Measurements from ENCODE around the gene YEATS2. TPM values are rescaled to one million over a fixed set of nuclear protein-coding genes. Genes with fewer than 3 reads are reported as not detected.

The YEATS2 gene
- total RNA-seq, 1 donor from 2014 or later: 10.7 TPM

DNA sequence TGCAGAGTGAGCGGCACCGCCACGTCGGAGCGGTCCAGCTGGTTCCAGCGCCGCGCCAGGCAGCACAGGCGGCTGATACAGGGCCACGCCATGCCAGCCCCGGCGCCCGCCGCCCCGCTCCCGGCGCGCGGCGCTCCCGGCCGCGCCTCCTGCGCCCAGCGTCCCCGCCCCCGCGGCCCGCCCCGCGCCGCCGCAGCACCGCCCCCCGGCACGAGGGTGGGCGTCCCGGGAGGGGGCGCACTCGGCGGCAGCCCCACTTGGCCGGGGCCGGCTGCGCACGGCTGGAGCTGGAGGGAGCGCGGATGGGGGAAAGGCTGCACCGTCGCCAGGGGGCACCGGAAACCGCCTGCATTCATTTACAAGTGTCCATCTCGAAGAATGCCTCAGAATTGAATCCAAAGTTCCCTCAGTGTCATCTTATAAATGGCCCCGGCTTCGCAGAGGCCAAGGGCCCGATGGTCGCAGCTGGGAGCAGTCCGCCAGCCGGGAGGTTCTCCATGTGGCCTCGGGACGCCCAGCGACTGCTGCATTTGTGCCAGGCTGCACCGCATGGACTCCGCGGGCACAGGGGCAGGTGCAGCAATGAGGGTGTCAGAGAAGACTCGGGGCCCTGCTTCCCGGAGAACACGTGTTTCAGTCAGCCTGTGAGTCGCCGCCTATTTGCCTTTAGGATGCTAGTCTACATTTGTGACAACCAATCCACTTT lies 128.0 kb downstream of the YEATS2 start, which contains the start of gene MAP6D1:
Gene MAP6D1, minus strand, starts transcription at position 122 of the 706 bp plus-strand sequence. Its CDS starts 30 bp downstream, at position 92.
- H3K27ac ChIP-seq (replicated peaks): peak within 1 kb of the TSS; percentile 38
- DNase-seq: peak; percentile 27
- H3K4me3 ChIP-seq: peak within 1 kb of the TSS; percentile 77
- no peaks in the 10 kb centered on the region for H3K9me3 ChIP-seq (replicated peaks)
- no peaks in the 10 kb centered on the region for H3K27me3 ChIP-seq (ENCODE audit: low read depth)
- H3K36me3 ChIP-seq: peaks cover 19% of the 10 kb centered on the region
- H3K4me1 ChIP-seq: peaks cover 33% of the 10 kb centered on the region
- TF ChIP-seq, protein P1, sequence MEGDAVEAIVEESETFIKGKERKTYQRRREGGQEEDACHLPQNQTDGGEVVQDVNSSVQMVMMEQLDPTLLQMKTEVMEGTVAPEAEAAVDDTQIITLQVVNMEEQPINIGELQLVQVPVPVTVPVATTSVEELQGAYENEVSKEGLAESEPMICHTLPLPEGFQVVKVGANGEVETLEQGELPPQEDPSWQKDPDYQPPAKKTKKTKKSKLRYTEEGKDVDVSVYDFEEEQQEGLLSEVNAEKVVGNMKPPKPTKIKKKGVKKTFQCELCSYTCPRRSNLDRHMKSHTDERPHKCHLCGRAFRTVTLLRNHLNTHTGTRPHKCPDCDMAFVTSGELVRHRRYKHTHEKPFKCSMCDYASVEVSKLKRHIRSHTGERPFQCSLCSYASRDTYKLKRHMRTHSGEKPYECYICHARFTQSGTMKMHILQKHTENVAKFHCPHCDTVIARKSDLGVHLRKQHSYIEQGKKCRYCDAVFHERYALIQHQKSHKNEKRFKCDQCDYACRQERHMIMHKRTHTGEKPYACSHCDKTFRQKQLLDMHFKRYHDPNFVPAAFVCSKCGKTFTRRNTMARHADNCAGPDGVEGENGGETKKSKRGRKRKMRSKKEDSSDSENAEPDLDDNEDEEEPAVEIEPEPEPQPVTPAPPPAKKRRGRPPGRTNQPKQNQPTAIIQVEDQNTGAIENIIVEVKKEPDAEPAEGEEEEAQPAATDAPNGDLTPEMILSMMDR (IDR thresholded peaks at IDR 0.05; ENCODE audit: borderline replicate concordance): peak; percentile 34
- intact Hi-C loops (cut with micrococcal nuclease): no loop called here

DNA sequence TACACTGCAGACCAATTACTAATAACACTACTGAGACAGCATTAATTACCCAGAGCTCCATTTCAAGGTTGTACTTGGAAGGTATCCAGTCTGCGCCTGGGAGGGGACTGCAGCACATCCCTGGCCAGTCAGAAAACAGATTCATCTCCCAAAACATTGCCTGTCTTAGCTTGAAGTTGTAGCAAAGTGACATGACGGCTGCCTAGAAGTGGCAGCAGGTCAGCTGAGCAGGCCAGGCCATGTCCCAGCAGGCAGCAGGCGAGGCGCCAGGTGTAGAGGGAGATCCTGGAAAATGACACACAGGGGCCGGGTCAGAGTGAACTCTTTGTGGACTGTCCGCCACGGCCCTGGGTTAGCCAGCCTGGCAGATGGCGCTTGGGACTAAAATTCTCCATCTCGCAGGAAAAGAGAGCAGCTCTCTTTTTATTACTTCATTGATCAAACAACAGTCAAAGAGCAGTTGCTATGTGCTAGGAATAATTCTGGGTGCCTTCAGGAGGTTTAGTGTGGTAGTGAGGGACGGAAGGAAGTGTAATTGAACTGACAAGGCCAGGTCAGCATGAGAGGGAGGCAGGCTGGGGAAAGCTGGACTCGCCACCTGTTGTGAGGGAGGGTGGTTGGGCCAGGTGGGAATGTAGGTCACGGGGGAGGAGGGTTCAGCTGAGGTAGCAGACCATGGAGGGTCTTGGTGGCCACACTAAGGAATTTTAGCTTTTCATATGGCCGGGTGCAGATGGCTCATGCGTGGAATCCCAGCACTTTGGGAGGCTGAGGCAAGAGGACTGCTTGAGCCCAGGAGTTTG lies 129.1 kb downstream of the YEATS2 start:
- intact Hi-C loops (cut with micrococcal nuclease): no loop called here
- Histone ChIP-seq H3K4me1 (peaks cover 33% of the 10 kb centered on the region), H3K27ac (replicated peaks) (peak overlapping the region; percentile 20), H3K36me3 (peaks cover 29% of the 10 kb centered on the region), H3K9me3 (replicated peaks) (no peaks in the 10 kb centered on the region), H3K27me3 (ENCODE audit: low read depth) (no peaks in the 10 kb centered on the region), H3K4me3 (no peak overlapping the region)
- TF ChIP-seq, protein P1 (IDR thresholded peaks at IDR 0.05; ENCODE audit: borderline replicate concordance): no peak
- DNase-seq: peak; percentile 48

GRCh38 chr3:183827809-183828537 lies 130.4 kb downstream of the YEATS2 start:
- DNase-seq: no peak
- Histone ChIP-seq H3K4me3 (no peak overlapping the region), H3K9me3 (replicated peaks) (no peaks in the 10 kb centered on the region), H3K27me3 (ENCODE audit: low read depth) (no peaks in the 10 kb centered on the region), H3K4me1 (peaks cover 33% of the 10 kb centered on the region), H3K27ac (replicated peaks) (no peak overlapping the region), H3K36me3 (peaks cover 40% of the 10 kb centered on the region)
- intact Hi-C loops (cut with micrococcal nuclease): no loop called here
- TF ChIP-seq, protein P1 (IDR thresholded peaks at IDR 0.05; ENCODE audit: borderline replicate concordance): no peak

DNA sequence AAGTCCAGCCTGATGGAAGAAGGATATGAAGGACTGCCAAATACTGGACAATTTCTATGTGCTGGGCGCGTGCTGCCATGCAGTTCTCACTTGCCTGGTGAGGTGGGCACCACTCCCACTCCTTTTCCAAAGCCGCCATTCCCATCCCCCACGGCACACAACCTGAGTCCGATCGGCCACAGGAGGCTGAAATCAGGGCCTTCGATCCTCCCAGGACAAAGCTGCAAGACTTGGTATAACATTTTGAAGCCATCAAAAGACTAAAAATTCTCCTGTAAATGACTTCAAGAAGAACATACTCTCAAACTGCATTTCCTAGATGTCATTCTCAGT lies 130.9 kb downstream of the YEATS2 start:
- intact Hi-C loops (cut with micrococcal nuclease): no loop called here
- Histone ChIP-seq H3K4me1 (peaks cover 33% of the 10 kb centered on the region), H3K4me3 (no peak overlapping the region), H3K27ac (replicated peaks) (no peak overlapping the region), H3K36me3 (peaks cover 45% of the 10 kb centered on the region), H3K27me3 (ENCODE audit: low read depth) (no peaks in the 10 kb centered on the region), H3K9me3 (replicated peaks) (no peaks in the 10 kb centered on the region)
- no peak for DNase-seq
- TF ChIP-seq, protein P1 (IDR thresholded peaks at IDR 0.05; ENCODE audit: borderline replicate concordance): no peak

GRCh38 chr3:183829466-183829865 lies 131.9 kb downstream of the YEATS2 start:
- TF ChIP-seq, protein P1 (IDR thresholded peaks at IDR 0.05; ENCODE audit: borderline replicate concordance): no peak
- intact Hi-C loops (cut with micrococcal nuclease): no loop called here
- no peaks in the 10 kb centered on the region for H3K9me3 ChIP-seq (replicated peaks)
- H3K27ac ChIP-seq (replicated peaks): no peak overlapping the region
- H3K4me3 ChIP-seq: no peak overlapping the region
- H3K36me3 ChIP-seq: peaks cover 49% of the 10 kb centered on the region
- H3K4me1 ChIP-seq: peaks cover 29% of the 10 kb centered on the region
- DNase-seq: no peak
- H3K27me3 ChIP-seq (ENCODE audit: low read depth): no peaks in the 10 kb centered on the region
